ENCODE results near the gene ADI1. TPM values are rescaled to one million over a fixed set of nuclear protein-coding genes. Genes with fewer than 3 reads are reported as not detected.

ADI1 gene
- total RNA-seq (10 to 100 TPM in 5 of 6 donors, 1 to 10 TPM in 1; 9.9 to 26.0 (median 19.2) TPM), polyA plus RNA-seq (10 to 100 TPM; 17.8 to 29.7 TPM)

DNA sequence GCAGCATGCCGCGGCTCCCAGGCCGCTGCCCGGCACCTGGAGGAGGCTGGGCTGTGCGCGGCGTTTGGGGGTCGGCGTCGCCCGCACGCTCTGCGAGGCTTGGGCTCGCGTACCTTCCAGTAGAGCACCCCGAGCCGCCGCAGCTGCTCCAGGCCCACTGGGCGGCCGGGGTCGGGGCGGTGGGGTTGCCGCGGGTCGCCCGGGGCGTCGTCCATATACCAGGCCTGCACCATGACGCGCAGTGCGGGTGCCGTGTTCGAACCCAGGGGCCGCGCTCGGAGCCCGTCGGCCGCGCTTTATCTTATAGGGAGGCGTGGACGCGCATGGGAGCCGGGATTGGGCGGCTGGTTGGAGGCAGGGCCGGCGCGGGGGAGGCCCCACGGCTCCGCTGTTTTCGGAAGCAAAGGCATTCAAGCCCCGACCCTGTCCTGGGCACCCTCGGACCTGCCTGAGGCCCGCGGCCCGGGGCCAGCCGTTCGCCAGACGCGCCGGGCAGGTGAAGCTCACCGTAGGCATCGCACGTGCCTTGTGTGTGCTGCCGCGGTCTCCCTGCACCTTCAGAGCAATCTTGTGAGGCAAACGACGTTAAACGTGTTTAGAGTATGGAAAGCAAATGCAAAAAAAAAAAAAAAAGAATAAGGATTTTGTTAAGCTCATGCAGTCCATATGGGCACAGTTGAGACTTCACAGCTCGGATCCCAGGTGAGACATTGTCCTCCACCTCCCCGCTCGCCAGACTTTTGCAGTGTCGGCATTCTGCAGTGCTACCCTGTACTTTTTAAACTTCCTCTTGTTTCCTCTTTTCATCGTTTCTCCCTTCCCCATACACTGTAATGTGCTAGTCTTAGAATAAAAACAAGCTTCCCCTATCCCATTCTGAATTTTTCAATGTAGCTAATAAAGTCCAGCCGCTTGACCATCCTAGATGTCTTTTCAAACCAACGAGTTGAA lies at the start of gene ADI1:
TSS of gene ADI1 (minus strand) at position 277 of the 951 bp plus-strand sequence. CDS start at position 233, 44 bp downstream.
- H3K27ac ChIP-seq, result peak within 1 kb of the TSS; percentile 96 to 100 (median 99)
- FAIRE-seq (no peak), DNase-seq (peak; percentile 68 to 94 (median 84)), ATAC-seq (peak; percentile 71 to 82 (median 78))
- H3K9me3 ChIP-seq, result no peaks in the 10 kb centered on the region
- no peaks in the 10 kb centered on the region for H3K36me3 ChIP-seq
- no peaks in the 10 kb centered on the region for H3K27me3 ChIP-seq
- TF ChIP-seq, protein P1, sequence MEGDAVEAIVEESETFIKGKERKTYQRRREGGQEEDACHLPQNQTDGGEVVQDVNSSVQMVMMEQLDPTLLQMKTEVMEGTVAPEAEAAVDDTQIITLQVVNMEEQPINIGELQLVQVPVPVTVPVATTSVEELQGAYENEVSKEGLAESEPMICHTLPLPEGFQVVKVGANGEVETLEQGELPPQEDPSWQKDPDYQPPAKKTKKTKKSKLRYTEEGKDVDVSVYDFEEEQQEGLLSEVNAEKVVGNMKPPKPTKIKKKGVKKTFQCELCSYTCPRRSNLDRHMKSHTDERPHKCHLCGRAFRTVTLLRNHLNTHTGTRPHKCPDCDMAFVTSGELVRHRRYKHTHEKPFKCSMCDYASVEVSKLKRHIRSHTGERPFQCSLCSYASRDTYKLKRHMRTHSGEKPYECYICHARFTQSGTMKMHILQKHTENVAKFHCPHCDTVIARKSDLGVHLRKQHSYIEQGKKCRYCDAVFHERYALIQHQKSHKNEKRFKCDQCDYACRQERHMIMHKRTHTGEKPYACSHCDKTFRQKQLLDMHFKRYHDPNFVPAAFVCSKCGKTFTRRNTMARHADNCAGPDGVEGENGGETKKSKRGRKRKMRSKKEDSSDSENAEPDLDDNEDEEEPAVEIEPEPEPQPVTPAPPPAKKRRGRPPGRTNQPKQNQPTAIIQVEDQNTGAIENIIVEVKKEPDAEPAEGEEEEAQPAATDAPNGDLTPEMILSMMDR (IDR thresholded peaks at IDR 0.05), result no peak
- peaks cover 8 to 23% (median 17%) of the 10 kb centered on the region in 3 donors for H3K4me1 ChIP-seq
- intact Hi-C loops (cut with DNase I), result no loop called here
- H3K4me3 ChIP-seq, result peak within 1 kb of the TSS; percentile 69 to 86 (median 79)
- WGBS, 2 donors, result 3 to 4% methylated on average over 72 to 76 of the region's 76 CpGs

DNA sequence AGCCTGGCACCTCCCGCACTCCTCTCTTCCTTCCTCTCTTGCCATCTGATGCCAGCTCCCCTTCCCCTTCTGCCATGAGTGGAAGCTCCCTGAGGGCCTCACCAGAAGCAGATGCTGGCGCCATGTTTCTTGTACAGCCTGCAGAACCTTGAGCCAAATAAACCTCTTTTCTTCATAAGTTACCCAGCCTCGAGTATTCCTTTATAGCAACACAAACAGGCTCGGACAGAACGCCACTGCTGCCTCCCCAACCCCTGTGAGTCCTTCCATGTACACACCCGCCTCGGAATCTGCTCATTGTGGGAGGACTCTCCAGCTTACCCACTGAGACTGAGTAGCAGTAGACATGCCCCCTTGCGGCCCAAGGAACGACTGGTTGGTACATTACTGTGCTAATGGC lies 47.5 kb upstream of the ADI1 start:
- intact Hi-C loops (cut with DNase I), result no loop called here
- no peak for DNase-seq
- 86 to 94% methylated on average over 9 of the region's 9 CpGs for WGBS, 2 donors
- FAIRE-seq, result no peak
- TF ChIP-seq, protein P1 (IDR thresholded peaks at IDR 0.05), result no peak
- Histone ChIP-seq H3K27ac (no peak overlapping the region), H3K27me3 (no peaks in the 10 kb centered on the region), H3K9me3 (no peaks in the 10 kb centered on the region), H3K4me1 (no peaks in the 10 kb centered on the region), H3K4me3 (no peak overlapping the region), H3K36me3 (no peaks in the 10 kb centered on the region)
- no peak for ATAC-seq

- H3K4me3 ChIP-seq, result no peak overlapping the region
- intact Hi-C loops (cut with DNase I), result no loop called here
- no peaks in the 10 kb centered on the region for H3K27me3 ChIP-seq
- ATAC-seq (no peak), FAIRE-seq (no peak), DNase-seq (no peak)
- no peak overlapping the region for H3K27ac ChIP-seq
- TF ChIP-seq, protein P1 (IDR thresholded peaks at IDR 0.05), result no peak
- 70 to 78% methylated on average over 6 of the region's 6 CpGs for WGBS, 2 donors
- no peaks in the 10 kb centered on the region for H3K36me3 ChIP-seq
- no peaks in the 10 kb centered on the region for H3K9me3 ChIP-seq
- no peaks in the 10 kb centered on the region for H3K4me1 ChIP-seq
Observed at GRCh38 chr2:3565117-3565516, 45.8 kb upstream of the ADI1 start.

- H3K36me3 ChIP-seq, result no peaks in the 10 kb centered on the region
- H3K27ac ChIP-seq, result no peak overlapping the region
- H3K4me3 ChIP-seq, result no peak overlapping the region
- ATAC-seq (no peak), FAIRE-seq (no peak), DNase-seq (no peak)
- no peaks in the 10 kb centered on the region for H3K9me3 ChIP-seq
- no peaks in the 10 kb centered on the region for H3K4me1 ChIP-seq
- TF ChIP-seq, protein P1 (IDR thresholded peaks at IDR 0.05), result no peak
- H3K27me3 ChIP-seq, result no peaks in the 10 kb centered on the region
- 90 to 94% methylated on average over 5 of the region's 5 CpGs for WGBS, 2 donors
- intact Hi-C loops (cut with DNase I), result no loop called here
Observed at GRCh38 chr2:3563521-3563976, 44.2 kb upstream of the ADI1 start.

Data from pancreas (tissue), 10 donors.